ENCODE data around the gene CLSTN2. TPM values are rescaled to one million over a fixed set of nuclear protein-coding genes. Genes with fewer than 3 reads are reported as not detected.

CLSTN2 gene
- total RNA-seq, 1 donor from 2014 or later, result not detected

DNA sequence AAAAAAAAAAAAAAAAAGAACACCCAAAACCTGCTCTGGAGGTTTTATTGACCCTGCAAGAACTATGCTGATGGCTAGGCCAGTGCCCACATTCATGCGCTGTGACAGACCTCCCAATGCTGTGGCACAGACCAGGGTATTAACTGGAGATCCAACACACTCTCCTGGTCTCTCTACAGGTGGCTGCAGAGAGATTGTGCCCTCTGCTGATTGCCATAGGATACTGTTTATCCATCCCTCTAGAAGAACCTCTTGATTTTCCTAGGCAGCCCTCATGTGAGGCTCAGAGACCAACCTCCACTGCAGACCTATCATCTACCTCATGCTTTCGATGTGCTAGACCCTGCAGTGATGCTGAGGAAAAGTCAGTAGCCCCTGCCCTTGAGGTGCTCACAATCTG, 617.4 kb downstream of the CLSTN2 start:
- no peaks in the 10 kb centered on the region for H3K9me3 Mint-ChIP-seq
- peaks cover 3% of the 10 kb centered on the region for H3K27me3 Mint-ChIP-seq
- ChIA-PET POLR2A (no interaction called here), CTCF (no interaction called here)
- H3K27ac Mint-ChIP-seq, result no peak overlapping the region
- ATAC-seq (ENCODE audit: low read depth), result no peak
- H3K36me3 Mint-ChIP-seq (ENCODE audit: low read depth), result no peaks in the 10 kb centered on the region
- no peaks in the 10 kb centered on the region for H3K4me1 Mint-ChIP-seq
- intact Hi-C loops (cut with micrococcal nuclease), result no loop called here
- TF ChIP-seq, protein P1, sequence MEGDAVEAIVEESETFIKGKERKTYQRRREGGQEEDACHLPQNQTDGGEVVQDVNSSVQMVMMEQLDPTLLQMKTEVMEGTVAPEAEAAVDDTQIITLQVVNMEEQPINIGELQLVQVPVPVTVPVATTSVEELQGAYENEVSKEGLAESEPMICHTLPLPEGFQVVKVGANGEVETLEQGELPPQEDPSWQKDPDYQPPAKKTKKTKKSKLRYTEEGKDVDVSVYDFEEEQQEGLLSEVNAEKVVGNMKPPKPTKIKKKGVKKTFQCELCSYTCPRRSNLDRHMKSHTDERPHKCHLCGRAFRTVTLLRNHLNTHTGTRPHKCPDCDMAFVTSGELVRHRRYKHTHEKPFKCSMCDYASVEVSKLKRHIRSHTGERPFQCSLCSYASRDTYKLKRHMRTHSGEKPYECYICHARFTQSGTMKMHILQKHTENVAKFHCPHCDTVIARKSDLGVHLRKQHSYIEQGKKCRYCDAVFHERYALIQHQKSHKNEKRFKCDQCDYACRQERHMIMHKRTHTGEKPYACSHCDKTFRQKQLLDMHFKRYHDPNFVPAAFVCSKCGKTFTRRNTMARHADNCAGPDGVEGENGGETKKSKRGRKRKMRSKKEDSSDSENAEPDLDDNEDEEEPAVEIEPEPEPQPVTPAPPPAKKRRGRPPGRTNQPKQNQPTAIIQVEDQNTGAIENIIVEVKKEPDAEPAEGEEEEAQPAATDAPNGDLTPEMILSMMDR (IDR thresholded peaks at IDR 0.05), result no peak
- DNase-seq, result no peak
- no peak overlapping the region for H3K4me3 Mint-ChIP-seq

GRCh38 chr3:140552898-140553297, 617.9 kb downstream of the CLSTN2 start:
- intact Hi-C loops (cut with micrococcal nuclease), result no loop called here
- TF ChIP-seq, protein P1 (IDR thresholded peaks at IDR 0.05), result no peak
- Mint-ChIP-seq H3K36me3 (ENCODE audit: low read depth) (no peaks in the 10 kb centered on the region), H3K4me1 (no peaks in the 10 kb centered on the region), H3K27ac (no peak overlapping the region), H3K9me3 (no peaks in the 10 kb centered on the region), H3K27me3 (peaks cover 3% of the 10 kb centered on the region), H3K4me3 (no peak overlapping the region)
- DNase-seq, result no peak
- ChIA-PET CTCF (no interaction called here), POLR2A (no interaction called here)
- no peak for ATAC-seq (ENCODE audit: low read depth)

GRCh38 chr3:140553591-140553990, 618.6 kb downstream of the CLSTN2 start:
- H3K9me3 Mint-ChIP-seq, result no peaks in the 10 kb centered on the region
- H3K27me3 Mint-ChIP-seq, result peaks cover under 1% of the 10 kb centered on the region
- no peak overlapping the region for H3K27ac Mint-ChIP-seq
- ChIA-PET CTCF (no interaction called here), POLR2A (no interaction called here)
- intact Hi-C loops (cut with micrococcal nuclease), result no loop called here
- ATAC-seq (ENCODE audit: low read depth) (no peak), DNase-seq (no peak)
- no peaks in the 10 kb centered on the region for H3K36me3 Mint-ChIP-seq (ENCODE audit: low read depth)
- H3K4me3 Mint-ChIP-seq, result no peak overlapping the region
- TF ChIP-seq, protein P1 (IDR thresholded peaks at IDR 0.05), result no peak
- H3K4me1 Mint-ChIP-seq, result no peaks in the 10 kb centered on the region

DNA sequence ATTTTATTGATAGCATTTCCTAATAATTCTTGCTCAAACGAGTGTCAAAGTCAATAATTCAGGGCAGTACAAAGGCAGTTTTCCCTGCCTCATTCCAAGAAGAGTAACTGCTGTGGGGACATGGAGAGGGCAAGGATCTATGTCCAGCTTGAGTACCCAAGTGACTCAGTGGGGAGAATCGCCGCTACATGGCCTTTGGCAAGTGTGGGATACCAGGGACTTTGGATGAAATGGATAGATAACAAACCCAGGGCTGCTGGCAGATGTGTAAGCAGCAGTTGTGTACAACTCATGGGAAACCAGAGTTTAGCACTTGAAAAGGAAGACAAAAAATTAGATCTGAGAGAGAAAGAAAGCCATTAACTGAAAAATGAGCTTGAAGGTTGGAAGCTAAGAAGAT, 620.7 kb downstream of the CLSTN2 start:
- H3K36me3 Mint-ChIP-seq (ENCODE audit: low read depth), result no peaks in the 10 kb centered on the region
- H3K4me1 Mint-ChIP-seq, result no peaks in the 10 kb centered on the region
- no peak overlapping the region for H3K4me3 Mint-ChIP-seq
- ATAC-seq (ENCODE audit: low read depth), result no peak
- TF ChIP-seq, protein P1 (IDR thresholded peaks at IDR 0.05), result no peak
- intact Hi-C loops (cut with micrococcal nuclease), result no loop called here
- peaks cover 4% of the 10 kb centered on the region for H3K27me3 Mint-ChIP-seq
- no peak overlapping the region for H3K27ac Mint-ChIP-seq
- ChIA-PET POLR2A (no interaction called here), CTCF (no interaction called here)
- no peaks in the 10 kb centered on the region for H3K9me3 Mint-ChIP-seq
- DNase-seq, result no peak

DNA sequence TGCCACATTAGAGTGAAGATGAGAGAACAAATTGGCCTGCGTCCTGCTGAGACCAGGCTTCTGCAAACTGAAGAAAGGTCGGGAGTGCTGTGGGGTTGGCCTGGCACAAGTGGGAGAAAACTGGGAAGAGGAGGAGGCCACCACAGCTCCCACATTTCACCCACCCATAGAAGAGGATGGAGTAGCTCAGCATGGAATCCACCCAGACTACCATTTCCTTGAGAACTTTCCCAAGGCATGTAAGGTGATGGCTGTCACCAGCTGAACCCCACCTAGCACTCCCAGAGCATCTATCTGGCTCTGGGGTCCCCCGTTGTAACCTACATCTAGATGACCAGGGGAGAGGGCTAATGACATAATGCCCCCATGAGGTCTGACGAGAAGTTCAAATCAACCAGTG, 622.5 kb downstream of the CLSTN2 start:
- intact Hi-C loops (cut with micrococcal nuclease), result no loop called here
- H3K4me3 Mint-ChIP-seq, result no peak overlapping the region
- no peak overlapping the region for H3K27ac Mint-ChIP-seq
- no peaks in the 10 kb centered on the region for H3K9me3 Mint-ChIP-seq
- TF ChIP-seq, protein P1 (IDR thresholded peaks at IDR 0.05), result no peak
- DNase-seq, result no peak
- no peaks in the 10 kb centered on the region for H3K36me3 Mint-ChIP-seq (ENCODE audit: low read depth)
- no peak for ATAC-seq (ENCODE audit: low read depth)
- H3K4me1 Mint-ChIP-seq, result no peaks in the 10 kb centered on the region
- ChIA-PET POLR2A (no interaction called here), CTCF (no interaction called here)
- peaks cover 5% of the 10 kb centered on the region for H3K27me3 Mint-ChIP-seq

Data from activated B cell treated with CpG ODN at 0.5 μM for 24 hours (primary cell).